HEK293 (cell line): Measurements from ENCODE around the gene AKAP11.

Experiments
- CTCF ChIA-PET: fragments of 350-600 bp; formaldehyde crosslinking; extraction: SDS; loops from one replicate; lab custom pipeline; 2021; ENCODE audit warnings: antibody characterized with exemption; lab: Yijun Ruan, JAX
- POLR2A ChIA-PET: fragments of 300-600 bp; formaldehyde crosslinking; extraction: SDS; loops from one replicate; lab custom pipeline; 2020; ENCODE audit warnings: antibody characterized with exemption, inconsistent platforms; lab: Yijun Ruan, JAX
- H3K27ac ChIP-seq: fragments of 200-500 bp; sonication (Bioruptor generic); 2 replicates; pipeline ENCODE4 v1.5.1; 2014; ENCODE audit warnings: low read depth, low read length, control low read depth, inconsistent platforms; ENCODE audit errors: extremely low read depth
- H3K36me3 ChIP-seq, 2 experiments: fragments of 200-500 bp in 1 of 2; sonication (Bioruptor generic) in 1 of 2; 1 replicate in 1 of 2; 2 replicates in 1 of 2; pipeline ENCODE4 v1.5.1; 2014 to 2017; ENCODE audit warnings: inconsistent platforms in 2 of 2, low read length in 2 of 2; ENCODE audit not compliant: control insufficient read depth in 2 of 2, insufficient read depth in 1 of 2
- H3K4me1 ChIP-seq: fragments of 200-500 bp; sonication (Bioruptor generic); 2 replicates; pipeline ENCODE4 v1.5.1; 2014; ENCODE audit warnings: mild to moderate bottlenecking, low read length, inconsistent platforms; ENCODE audit not compliant: control insufficient read depth, insufficient read depth
- H3K4me3 ChIP-seq: 2 replicates; pipeline ENCODE4 v1.5.1; 2011; ENCODE audit warnings: low read depth, mild to moderate bottlenecking, control low read depth, low read length, moderate library complexity
- H3K9me3 ChIP-seq: fragments of 200-500 bp; sonication (Bioruptor generic); 2 replicates; pipeline ENCODE4 v1.5.1; 2014; ENCODE audit warnings: low read depth, low read length, inconsistent platforms; ENCODE audit not compliant: control insufficient read depth, insufficient read depth
- EGR2 ChIP-seq: fragments of 450-650 bp; formaldehyde crosslinking; IDR thresholded peaks from 2 replicates; pipeline ENCODE4 v1.5.1; 2016; ENCODE audit warnings: low read depth, missing biosample characterization, missing genetic modification characterization
- MYNN ChIP-seq: fragments of 450-650 bp; formaldehyde crosslinking; IDR thresholded peaks from 2 replicates; pipeline ENCODE4 v1.5.1; 2016; ENCODE audit warnings: missing biosample characterization, missing genetic modification characterization, borderline replicate concordance
- PRDM2 ChIP-seq: fragments of 450-650 bp; formaldehyde crosslinking; IDR thresholded peaks from 2 replicates; pipeline ENCODE4 v1.5.1; 2016; ENCODE audit warnings: missing biosample characterization, missing genetic modification characterization, borderline replicate concordance
- SETDB1 ChIP-seq: IDR thresholded peaks from one replicate; pipeline ENCODE4 v1.6.1; 2017; ENCODE audit warnings: mild to moderate bottlenecking, low read length, moderate library complexity, mixed read lengths; ENCODE audit not compliant: insufficient read length
- YY1 ChIP-seq: fragments of 450-650 bp; formaldehyde crosslinking; IDR thresholded peaks from 2 replicates; pipeline ENCODE4 v1.5.1; 2018; ENCODE audit warnings: missing biosample characterization, missing genetic modification characterization
- ZBTB1 ChIP-seq: fragments of 450-650 bp; formaldehyde crosslinking; IDR thresholded peaks from 2 replicates; pipeline ENCODE4 v1.5.1; 2016; ENCODE audit warnings: missing biosample characterization, missing genetic modification characterization
- ZBTB21 ChIP-seq: fragments of 450-650 bp; formaldehyde crosslinking; IDR thresholded peaks from 2 replicates; pipeline ENCODE4 v1.5.1; 2017; ENCODE audit warnings: missing biosample characterization, missing genetic modification characterization
- ZFHX2 ChIP-seq: fragments of 450-650 bp; formaldehyde crosslinking; conservative IDR thresholded peaks from 2 replicates; pipeline ENCODE4 v1.5.1; 2016; ENCODE audit warnings: missing biosample characterization, missing genetic modification characterization
- ZNF16 ChIP-seq: fragments of 450-650 bp; formaldehyde crosslinking; IDR thresholded peaks from 2 replicates; pipeline ENCODE4 v1.5.1; 2016; ENCODE audit warnings: low read depth, missing biosample characterization, missing genetic modification characterization
- ZNF169 ChIP-seq: fragments of 450-650 bp; formaldehyde crosslinking; IDR thresholded peaks from 2 replicates; pipeline ENCODE4 v1.5.1; 2016; ENCODE audit warnings: missing biosample characterization, missing genetic modification characterization
- ZNF19 ChIP-seq: fragments of 450-650 bp; formaldehyde crosslinking; IDR thresholded peaks from 2 replicates; pipeline ENCODE4; 2016; ENCODE audit warnings: missing biosample characterization, missing genetic modification characterization, low read depth
- ZNF280C ChIP-seq: fragments of 450-650 bp; formaldehyde crosslinking; IDR thresholded peaks from 2 replicates; pipeline ENCODE4 v1.5.1; 2016; ENCODE audit warnings: missing biosample characterization, missing genetic modification characterization
- ZNF280D ChIP-seq: fragments of 450-650 bp; formaldehyde crosslinking; IDR thresholded peaks from 2 replicates; pipeline ENCODE4 v1.5.1; 2016; ENCODE audit warnings: missing biosample characterization, missing genetic modification characterization
- ZNF302 ChIP-seq: fragments of 450-650 bp; formaldehyde crosslinking; IDR thresholded peaks from 2 replicates; pipeline ENCODE4 v1.5.1; 2016; ENCODE audit warnings: missing biosample characterization, missing genetic modification characterization, low read depth
- ZNF544 ChIP-seq: fragments of 450-650 bp; formaldehyde crosslinking; IDR thresholded peaks from 2 replicates; pipeline ENCODE4 v1.5.0; 2017; ENCODE audit warnings: missing biosample characterization, missing genetic modification characterization
- ZSCAN18 ChIP-seq: fragments of 450-650 bp; formaldehyde crosslinking; IDR thresholded peaks from 2 replicates; pipeline ENCODE4 v1.5.1; 2016; ENCODE audit warnings: missing biosample characterization, missing genetic modification characterization

AKAP11 gene

GRCh38 chr13:42318570-42318969 lies 46.6 kb downstream of the AKAP11 start:
- H3K4me1 ChIP-seq, result no peaks in the 10 kb centered on the region
- no peak overlapping the region for H3K27ac ChIP-seq
- TF ChIP-seq ZNF16 (tag by site-specific recombination) (no peak), ZNF302 (no peak), ZNF280D (tag by site-specific recombination) (no peak), PRDM2 (tag by site-specific recombination) (no peak), ZBTB1 (no peak), MYNN (tag by site-specific recombination) (no peak), ZNF544 (tag by site-specific recombination) (no peak), SETDB1 (no peak), YY1 (no peak), ZSCAN18 (tag by site-specific recombination) (no peak), ZNF280C (no peak)
- TF ChIP-seq, all 188 proteins: peak for 0
- CTCF ChIA-PET, result no interaction called here
- Histone ChIP-seq H3K9me3 (no peaks in the 10 kb centered on the region), H3K4me3 (no peak overlapping the region), H3K36me3 (peaks cover 0 to 3% of the 10 kb centered on the region in 2 experiments; a peak in 1 of 3 replicates)
- POLR2A ChIA-PET, result no interaction called here

GRCh38 chr13:42320375-42320787 lies 48.4 kb downstream of the AKAP11 start:
- POLR2A ChIA-PET, result no interaction called here
- TF ChIP-seq ZNF169 (tag by site-specific recombination) (no peak), EGR2 (tag by site-specific recombination) (peak; percentile 67; the same call in 1 of the 2 replicates), ZFHX2 (tag by site-specific recombination) (peak; percentile 71), ZNF19 (tag by site-specific recombination) (no peak), ZBTB21 (no peak)
- TF ChIP-seq, all 188 proteins: peak for 2
- H3K27ac ChIP-seq, result no peak overlapping the region
- peaks cover 0 to 3% of the 10 kb centered on the region in 2 experiments; a peak in 1 of 3 replicates for H3K36me3 ChIP-seq
- CTCF ChIA-PET, result no interaction called here
- H3K4me3 ChIP-seq, result no peak overlapping the region
- H3K9me3 ChIP-seq, result no peaks in the 10 kb centered on the region
- H3K4me1 ChIP-seq, result no peaks in the 10 kb centered on the region
